ENCODE measurements around the gene SETBP1.

The SETBP1 gene

GRCh38 chr18:44960580-44960979 is 279.9 kb downstream of the SETBP1 start:
- H3K4me2 ChIP-seq (ENCODE audit: low read length), result no peak overlapping the region
- no peaks in the 10 kb centered on the region for H3K36me3 ChIP-seq (ENCODE audit: insufficient read depth, low read length)
- no peak overlapping the region for H3K27ac ChIP-seq (ENCODE audit: low read depth, low read length, poor library complexity, severe bottlenecking)
- H3K4me1 ChIP-seq (ENCODE audit: insufficient read depth, low read length, severe bottlenecking), result no peaks in the 10 kb centered on the region
- H3K9me2 ChIP-seq (ENCODE audit: low read depth, low read length), result no peaks in the 10 kb centered on the region
- no peaks in the 10 kb centered on the region for H4K20me1 ChIP-seq (ENCODE audit: insufficient read depth, low read length)
- H3K9me3 ChIP-seq (ENCODE audit: low read length), result no peaks in the 10 kb centered on the region
- H3K9ac ChIP-seq (ENCODE audit: low read length), result no peak overlapping the region
- H2AFZ ChIP-seq (ENCODE audit: low read length), result no peak overlapping the region
- H3K4me3 ChIP-seq (ENCODE audit: low read depth, low read length, poor library complexity, severe bottlenecking), result no peak overlapping the region
- H3F3A ChIP-seq (ENCODE audit: insufficient read depth, low read length), result no peaks in the 10 kb centered on the region
- no peaks in the 10 kb centered on the region for H3K27me3 ChIP-seq (ENCODE audit: insufficient read depth, low read length)
- no peaks in the 10 kb centered on the region for H3K79me2 ChIP-seq (ENCODE audit: insufficient read depth, low read length)
- no peak for TF ChIP-seq EZH2 (IDR thresholded peaks at IDR 0.05; ENCODE audit: borderline replicate concordance, low read length)
- TF ChIP-seq, protein P1, sequence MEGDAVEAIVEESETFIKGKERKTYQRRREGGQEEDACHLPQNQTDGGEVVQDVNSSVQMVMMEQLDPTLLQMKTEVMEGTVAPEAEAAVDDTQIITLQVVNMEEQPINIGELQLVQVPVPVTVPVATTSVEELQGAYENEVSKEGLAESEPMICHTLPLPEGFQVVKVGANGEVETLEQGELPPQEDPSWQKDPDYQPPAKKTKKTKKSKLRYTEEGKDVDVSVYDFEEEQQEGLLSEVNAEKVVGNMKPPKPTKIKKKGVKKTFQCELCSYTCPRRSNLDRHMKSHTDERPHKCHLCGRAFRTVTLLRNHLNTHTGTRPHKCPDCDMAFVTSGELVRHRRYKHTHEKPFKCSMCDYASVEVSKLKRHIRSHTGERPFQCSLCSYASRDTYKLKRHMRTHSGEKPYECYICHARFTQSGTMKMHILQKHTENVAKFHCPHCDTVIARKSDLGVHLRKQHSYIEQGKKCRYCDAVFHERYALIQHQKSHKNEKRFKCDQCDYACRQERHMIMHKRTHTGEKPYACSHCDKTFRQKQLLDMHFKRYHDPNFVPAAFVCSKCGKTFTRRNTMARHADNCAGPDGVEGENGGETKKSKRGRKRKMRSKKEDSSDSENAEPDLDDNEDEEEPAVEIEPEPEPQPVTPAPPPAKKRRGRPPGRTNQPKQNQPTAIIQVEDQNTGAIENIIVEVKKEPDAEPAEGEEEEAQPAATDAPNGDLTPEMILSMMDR (IDR thresholded peaks at IDR 0.05; ENCODE audit: low read length), result no peak

DNA sequence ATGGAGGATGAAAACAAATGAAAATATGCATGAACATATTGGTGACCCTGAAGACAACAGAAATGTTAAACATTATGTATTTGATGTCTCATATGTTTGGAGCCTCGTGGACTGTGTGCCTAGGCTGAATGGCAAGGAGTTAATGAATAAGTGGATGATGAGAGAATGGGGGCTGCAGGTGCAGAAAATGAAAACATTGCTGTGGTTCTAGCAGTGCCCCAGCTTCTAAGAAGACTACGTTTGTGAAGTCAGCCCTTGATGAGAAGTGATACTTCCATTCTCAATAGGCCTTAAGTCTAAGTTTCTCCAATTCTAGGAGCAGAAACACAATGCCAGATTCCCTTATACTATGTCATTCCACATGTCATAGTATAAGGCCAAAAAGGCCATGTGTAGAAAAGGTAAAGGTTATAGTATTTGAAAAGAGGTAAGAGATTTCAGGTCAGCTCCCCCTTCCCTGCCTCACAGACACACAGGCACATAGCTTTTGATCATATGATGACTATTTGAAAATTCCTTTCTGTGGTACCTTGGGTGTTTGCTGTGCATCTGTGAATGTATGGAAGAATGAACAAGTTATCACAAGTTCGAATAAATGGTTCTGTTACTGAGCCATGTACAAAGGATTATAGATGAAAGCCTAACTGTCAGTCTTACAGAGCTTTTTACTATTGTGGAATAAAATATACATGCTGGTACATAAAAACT is 280.8 kb downstream of the SETBP1 start:
- Histone ChIP-seq H3K9ac (ENCODE audit: low read length) (no peak overlapping the region), H3K4me1 (ENCODE audit: insufficient read depth, low read length, severe bottlenecking) (no peaks in the 10 kb centered on the region), H4K20me1 (ENCODE audit: insufficient read depth, low read length) (no peaks in the 10 kb centered on the region), H3K9me2 (ENCODE audit: low read depth, low read length) (no peaks in the 10 kb centered on the region), H3K9me3 (ENCODE audit: low read length) (no peaks in the 10 kb centered on the region), H3K79me2 (ENCODE audit: insufficient read depth, low read length) (no peaks in the 10 kb centered on the region), H3F3A (ENCODE audit: insufficient read depth, low read length) (no peaks in the 10 kb centered on the region), H3K36me3 (ENCODE audit: insufficient read depth, low read length) (no peaks in the 10 kb centered on the region), H2AFZ (ENCODE audit: low read length) (no peak overlapping the region), H3K4me3 (ENCODE audit: low read depth, low read length, poor library complexity, severe bottlenecking) (no peak overlapping the region), H3K27me3 (ENCODE audit: insufficient read depth, low read length) (no peaks in the 10 kb centered on the region), H3K27ac (ENCODE audit: low read depth, low read length, poor library complexity, severe bottlenecking) (no peak overlapping the region), H3K4me2 (ENCODE audit: low read length) (no peak overlapping the region)
- TF ChIP-seq EZH2 (IDR thresholded peaks at IDR 0.05; ENCODE audit: borderline replicate concordance, low read length), result no peak
- TF ChIP-seq, protein P1 (IDR thresholded peaks at IDR 0.05; ENCODE audit: low read length), result no peak

DNA sequence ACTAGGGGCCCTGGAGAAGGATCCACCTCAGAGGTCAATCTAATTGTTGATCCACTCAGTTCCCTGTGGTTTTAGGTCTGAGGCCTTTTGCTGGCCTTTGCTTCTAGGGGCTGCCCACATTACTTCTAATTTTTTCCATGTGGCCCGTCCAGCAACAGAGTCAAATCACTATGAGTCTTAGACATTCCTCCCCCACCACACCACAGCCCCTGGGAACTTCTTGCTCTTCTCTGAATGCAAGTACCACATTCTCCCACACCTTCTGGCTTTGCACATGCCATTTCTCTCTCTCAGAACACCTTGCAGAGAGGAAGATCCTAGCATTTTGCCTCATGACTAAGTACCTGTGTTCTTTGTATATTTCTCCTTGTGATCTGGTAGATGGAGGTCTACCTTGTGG is 286.9 kb downstream of the SETBP1 start:
- Histone ChIP-seq H4K20me1 (ENCODE audit: insufficient read depth, low read length) (no peaks in the 10 kb centered on the region), H3K4me2 (ENCODE audit: low read length) (no peak overlapping the region), H3K9me3 (ENCODE audit: low read length) (no peaks in the 10 kb centered on the region), H3K4me1 (ENCODE audit: insufficient read depth, low read length, severe bottlenecking) (no peaks in the 10 kb centered on the region), H3F3A (ENCODE audit: insufficient read depth, low read length) (no peaks in the 10 kb centered on the region), H3K9me2 (ENCODE audit: low read depth, low read length) (no peaks in the 10 kb centered on the region), H3K4me3 (ENCODE audit: low read depth, low read length, poor library complexity, severe bottlenecking) (no peak overlapping the region), H3K79me2 (ENCODE audit: insufficient read depth, low read length) (no peaks in the 10 kb centered on the region), H3K27me3 (ENCODE audit: insufficient read depth, low read length) (no peaks in the 10 kb centered on the region), H3K27ac (ENCODE audit: low read depth, low read length, poor library complexity, severe bottlenecking) (no peak overlapping the region), H2AFZ (ENCODE audit: low read length) (no peak overlapping the region), H3K36me3 (ENCODE audit: insufficient read depth, low read length) (no peaks in the 10 kb centered on the region), H3K9ac (ENCODE audit: low read length) (no peak overlapping the region)
- TF ChIP-seq, protein P1 (IDR thresholded peaks at IDR 0.05; ENCODE audit: low read length), result no peak
- no peak for TF ChIP-seq EZH2 (IDR thresholded peaks at IDR 0.05; ENCODE audit: borderline replicate concordance, low read length)
